Coronary artery (tissue), 2 donors: ENCODE data around the gene SMC3.
"Not testable (repeated sequence)": the region's sequence is repeated elsewhere in the genome, so short reads cannot be mapped to it uniquely, and the experiment has no call there.

Experiments
- DNase-seq: peaks from one replicate; pipeline ENCODE4 v3.0.0-alpha.2; 2017; ENCODE audit warnings: low spot score
- H3K27ac ChIP-seq, 2 donors: fragments of 200-600 bp; sonication (generic); one replicate each; pipeline ENCODE4 v1.5.1; 2016 to 2019
- H3K4me3 ChIP-seq: fragments of 200-600 bp; sonication (generic); 2 replicates; pipeline ENCODE4 v1.5.1; 2016; ENCODE audit warnings: mild to moderate bottlenecking, moderate library complexity
- TF ChIP-seq, protein P1 (sequence below): fragments of 200-600 bp; sonication (generic); IDR thresholded peaks from one replicate; pipeline ENCODE4 v1.5.1; 2019; ENCODE audit warnings: antibody characterized with exemption

SMC3 gene

DNA sequence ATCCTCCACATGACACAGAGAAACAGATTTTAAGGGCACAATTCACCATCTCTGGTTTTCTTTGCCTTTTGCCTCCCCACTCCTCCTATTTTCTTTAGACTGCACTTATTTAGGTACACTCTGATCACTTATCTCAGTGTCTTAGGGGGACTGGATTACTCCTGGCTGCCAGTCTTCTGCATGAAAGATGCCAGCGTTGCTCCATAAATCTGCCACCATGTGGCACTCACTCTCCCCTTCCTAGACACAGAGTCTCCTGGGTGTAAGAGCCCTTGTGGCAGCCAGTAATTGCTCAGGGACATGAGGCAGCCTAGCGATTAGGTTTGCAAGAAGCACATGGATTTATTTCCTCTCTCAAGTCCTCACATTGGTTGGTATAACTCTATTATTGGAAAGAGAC lies 42.1 kb downstream of the SMC3 start:
- H3K27ac ChIP-seq = no peak overlapping the region
- H3K4me3 ChIP-seq = no peak overlapping the region

DNA sequence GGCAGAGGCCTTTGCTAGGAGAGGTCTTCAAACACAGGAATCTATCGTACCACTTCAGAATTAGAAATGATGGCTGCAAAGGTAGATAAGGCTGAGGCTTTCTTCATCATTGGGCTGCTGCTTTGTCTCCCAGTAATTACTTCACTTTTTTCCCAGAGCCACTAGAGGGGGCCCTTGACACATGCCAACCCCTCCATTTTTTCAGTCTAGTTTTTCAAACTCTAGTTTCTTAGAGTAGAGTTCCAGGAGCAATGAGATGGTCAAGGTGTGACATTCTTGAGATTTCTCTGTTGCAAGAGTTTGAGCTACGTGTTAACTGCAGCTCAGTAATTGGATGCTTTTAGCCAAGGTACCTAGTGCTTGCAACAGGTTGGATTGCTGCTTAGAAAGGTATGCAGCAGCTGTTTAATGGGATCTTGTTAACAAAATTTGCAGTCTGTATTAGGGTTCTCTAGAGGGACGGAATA lies 42.8 kb downstream of the SMC3 start:
- no peak for DNase-seq
- H3K4me3 ChIP-seq = no peak overlapping the region
- H3K27ac ChIP-seq = no peak overlapping the region
- TF ChIP-seq, protein P1, sequence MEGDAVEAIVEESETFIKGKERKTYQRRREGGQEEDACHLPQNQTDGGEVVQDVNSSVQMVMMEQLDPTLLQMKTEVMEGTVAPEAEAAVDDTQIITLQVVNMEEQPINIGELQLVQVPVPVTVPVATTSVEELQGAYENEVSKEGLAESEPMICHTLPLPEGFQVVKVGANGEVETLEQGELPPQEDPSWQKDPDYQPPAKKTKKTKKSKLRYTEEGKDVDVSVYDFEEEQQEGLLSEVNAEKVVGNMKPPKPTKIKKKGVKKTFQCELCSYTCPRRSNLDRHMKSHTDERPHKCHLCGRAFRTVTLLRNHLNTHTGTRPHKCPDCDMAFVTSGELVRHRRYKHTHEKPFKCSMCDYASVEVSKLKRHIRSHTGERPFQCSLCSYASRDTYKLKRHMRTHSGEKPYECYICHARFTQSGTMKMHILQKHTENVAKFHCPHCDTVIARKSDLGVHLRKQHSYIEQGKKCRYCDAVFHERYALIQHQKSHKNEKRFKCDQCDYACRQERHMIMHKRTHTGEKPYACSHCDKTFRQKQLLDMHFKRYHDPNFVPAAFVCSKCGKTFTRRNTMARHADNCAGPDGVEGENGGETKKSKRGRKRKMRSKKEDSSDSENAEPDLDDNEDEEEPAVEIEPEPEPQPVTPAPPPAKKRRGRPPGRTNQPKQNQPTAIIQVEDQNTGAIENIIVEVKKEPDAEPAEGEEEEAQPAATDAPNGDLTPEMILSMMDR = peak; percentile 85

More for the DNA sequence above, 42.1 kb downstream of the SMC3 start:
- no peak for DNase-seq
- TF ChIP-seq, protein P1 = no peak

DNA sequence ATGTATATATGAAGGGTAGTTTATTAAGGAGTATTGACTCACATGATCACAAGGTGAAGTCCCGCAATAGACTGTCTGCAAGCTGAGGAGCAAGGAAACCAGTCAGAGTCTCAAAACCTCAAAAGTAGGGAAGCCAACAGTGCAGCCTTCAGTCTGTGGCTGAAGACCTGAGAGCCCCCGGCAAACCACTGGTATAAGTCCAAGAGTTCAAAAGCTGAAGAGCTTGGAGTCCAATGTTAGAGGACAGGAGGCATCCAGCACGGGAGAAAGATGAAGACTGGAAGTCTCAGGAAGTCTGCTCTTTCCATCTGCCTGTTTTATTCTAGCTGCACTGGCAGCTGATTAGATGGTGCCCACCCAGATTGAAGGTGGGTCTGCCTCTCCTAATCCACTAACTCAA lies 43.3 kb downstream of the SMC3 start:
- H3K4me3 ChIP-seq, H3K27ac ChIP-seq, DNase-seq: not testable (repeated sequence)

DNA sequence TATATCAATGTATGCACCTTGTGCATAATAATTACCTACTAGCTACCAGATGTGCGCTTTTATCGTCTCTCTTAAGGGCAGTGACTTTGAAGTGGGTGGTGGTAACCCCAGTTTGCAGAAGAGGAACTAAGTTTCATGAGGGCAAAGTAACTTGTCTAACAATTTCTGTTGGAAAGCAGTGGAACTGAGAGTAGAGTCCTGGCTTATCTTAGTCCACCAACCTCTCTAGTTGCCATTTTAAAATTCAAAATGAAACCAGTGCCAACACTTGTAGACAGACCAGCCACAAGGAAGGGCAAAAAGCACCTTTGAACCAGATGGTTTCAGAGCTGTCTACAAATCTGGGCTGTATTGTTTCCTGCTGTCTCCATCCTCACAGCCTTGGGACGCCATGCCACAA lies 44.6 kb downstream of the SMC3 start:
- TF ChIP-seq, protein P1 = no peak
- H3K27ac ChIP-seq = no peak overlapping the region
- no peak for DNase-seq
- H3K4me3 ChIP-seq = no peak overlapping the region

DNA sequence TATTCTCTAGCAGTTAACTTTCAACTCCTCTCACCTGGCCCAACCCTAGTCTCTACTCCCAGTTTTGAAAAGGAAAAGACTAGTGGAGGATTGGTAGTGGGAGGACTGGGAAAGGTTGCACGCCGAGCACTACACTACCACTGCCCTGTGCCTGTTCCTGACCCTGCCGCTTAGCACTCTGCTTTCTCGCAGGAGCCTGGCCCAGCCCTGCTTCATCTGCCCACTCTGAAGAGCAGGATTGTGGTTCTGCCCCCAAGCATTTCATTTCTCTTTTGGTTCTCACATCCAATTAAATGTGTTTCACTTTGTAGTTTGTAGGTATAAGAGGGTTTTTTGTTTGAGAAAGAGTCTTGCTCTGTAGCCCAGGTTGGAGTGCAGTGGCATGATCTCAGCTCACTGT lies 45.1 kb downstream of the SMC3 start:
- TF ChIP-seq, protein P1 = no peak
- no peak overlapping the region for H3K4me3 ChIP-seq
- no peak for DNase-seq
- H3K27ac ChIP-seq = no peak overlapping the region

GRCh38 chr10:110613341-110613995 lies 46.0 kb downstream of the SMC3 start:
- DNase-seq = no peak
- H3K27ac ChIP-seq = no peak overlapping the region
- no peak overlapping the region for H3K4me3 ChIP-seq
- TF ChIP-seq, protein P1 = no peak

- no peak overlapping the region for H3K27ac ChIP-seq
- TF ChIP-seq, protein P1 = no peak
- no peak for DNase-seq
- no peak overlapping the region for H3K4me3 ChIP-seq
Measured at GRCh38 chr10:110613996-110614495, 46.6 kb downstream of the SMC3 start.
